Body of pancreas (tissue), 4 donors: ENCODE measurements around the gene MYO1E.

ENCODE experiments used
- POLR2A ChIP-seq, 3 donors: fragments of 450-650 bp; IDR thresholded peaks; one replicate each; pipeline ENCODE4 v1.6.1; 2016; ENCODE audit warnings: antibody characterized with exemption in 3 of 3, mild to moderate bottlenecking in 2 of 3
- TF ChIP-seq, protein P1 (sequence below), 7 experiments: fragments of 450-650 bp in 4 of 7; fragments of 200-600 bp in 3 of 7; sonication (generic) in 3 of 7; IDR thresholded peaks; one replicate each; pipeline ENCODE4 v1.5.1; 2016 to 2019; ENCODE audit warnings: antibody characterized with exemption in 7 of 7

DNA sequence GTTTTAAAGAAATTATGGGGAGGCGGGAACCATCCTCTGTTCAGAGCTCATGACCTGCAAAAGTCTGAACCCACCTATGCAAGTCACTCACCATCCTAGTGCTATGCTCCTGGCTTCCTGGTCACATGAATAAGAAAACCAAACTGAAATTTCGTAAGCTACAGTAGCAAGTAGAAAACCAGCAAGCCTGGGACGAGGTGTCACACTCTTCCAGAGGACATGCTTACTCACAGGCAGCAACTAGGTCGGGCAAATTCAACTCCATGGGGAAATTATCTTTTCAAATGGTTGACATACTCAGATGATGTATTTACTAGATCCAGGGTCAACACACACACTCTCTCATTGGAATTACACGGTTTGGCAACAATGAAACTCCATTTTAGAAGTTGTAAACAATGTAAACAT lies 134.7 kb downstream of the MYO1E start:
- TF ChIP-seq, protein P1, sequence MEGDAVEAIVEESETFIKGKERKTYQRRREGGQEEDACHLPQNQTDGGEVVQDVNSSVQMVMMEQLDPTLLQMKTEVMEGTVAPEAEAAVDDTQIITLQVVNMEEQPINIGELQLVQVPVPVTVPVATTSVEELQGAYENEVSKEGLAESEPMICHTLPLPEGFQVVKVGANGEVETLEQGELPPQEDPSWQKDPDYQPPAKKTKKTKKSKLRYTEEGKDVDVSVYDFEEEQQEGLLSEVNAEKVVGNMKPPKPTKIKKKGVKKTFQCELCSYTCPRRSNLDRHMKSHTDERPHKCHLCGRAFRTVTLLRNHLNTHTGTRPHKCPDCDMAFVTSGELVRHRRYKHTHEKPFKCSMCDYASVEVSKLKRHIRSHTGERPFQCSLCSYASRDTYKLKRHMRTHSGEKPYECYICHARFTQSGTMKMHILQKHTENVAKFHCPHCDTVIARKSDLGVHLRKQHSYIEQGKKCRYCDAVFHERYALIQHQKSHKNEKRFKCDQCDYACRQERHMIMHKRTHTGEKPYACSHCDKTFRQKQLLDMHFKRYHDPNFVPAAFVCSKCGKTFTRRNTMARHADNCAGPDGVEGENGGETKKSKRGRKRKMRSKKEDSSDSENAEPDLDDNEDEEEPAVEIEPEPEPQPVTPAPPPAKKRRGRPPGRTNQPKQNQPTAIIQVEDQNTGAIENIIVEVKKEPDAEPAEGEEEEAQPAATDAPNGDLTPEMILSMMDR (IDR thresholded peaks at IDR 0.05), result no peak
- no peak for TF ChIP-seq POLR2A (IDR thresholded peaks at IDR 0.05)
